ENCODE data around the gene PRSS2. TPM values are rescaled to one million over a fixed set of nuclear protein-coding genes. Genes with fewer than 3 reads are reported as not detected.
A peak's percentile ranks its signal among the peaks of the same experiment; 100 is the strongest.
"Not testable (repeated sequence)": the region's sequence is repeated elsewhere in the genome, so short reads cannot be mapped to it uniquely, and the experiment has no call there.

PRSS2 gene
- total RNA-seq, 1 experiment from 2014 or later = not detected

DNA sequence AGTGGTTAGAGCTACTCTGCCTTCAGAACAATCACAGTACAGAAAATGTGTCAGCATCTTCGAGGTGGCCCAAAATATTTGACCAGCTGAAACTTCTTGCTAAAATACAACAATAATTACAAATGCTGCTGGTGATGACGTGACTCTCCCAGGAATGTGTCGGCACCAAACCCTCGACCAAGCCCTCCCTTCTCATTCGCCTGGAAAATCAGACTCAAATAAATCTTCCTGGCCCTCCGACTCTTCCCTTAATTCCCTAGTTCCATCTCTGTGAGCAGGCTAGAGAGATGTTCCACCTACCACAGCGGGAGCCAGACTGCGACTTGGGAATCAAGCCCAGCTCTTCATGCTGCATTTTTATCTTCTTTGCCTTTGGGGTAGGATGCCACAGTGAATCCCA is 4.1 kb downstream of the PRSS2 start:
- Mint-ChIP-seq H3K36me3 (ENCODE audit: insufficient read depth, unreplicated experiment) (no peaks in the 10 kb centered on the region), H3K27ac (ENCODE audit: low read depth, unreplicated experiment) (no peak overlapping the region), H3K4me3 (ENCODE audit: unreplicated experiment) (no peak overlapping the region), H3K4me1 (ENCODE audit: insufficient read depth, unreplicated experiment) (peaks cover 13% of the 10 kb centered on the region), H3K9me3 (ENCODE audit: unreplicated experiment) (peaks cover 7% of the 10 kb centered on the region), H3K27me3 (ENCODE audit: insufficient read depth, unreplicated experiment) (peaks cover 30% of the 10 kb centered on the region)
- no TSS peak for BruUV-seq (replicated peaks)
- TF ChIP-seq, protein P1, sequence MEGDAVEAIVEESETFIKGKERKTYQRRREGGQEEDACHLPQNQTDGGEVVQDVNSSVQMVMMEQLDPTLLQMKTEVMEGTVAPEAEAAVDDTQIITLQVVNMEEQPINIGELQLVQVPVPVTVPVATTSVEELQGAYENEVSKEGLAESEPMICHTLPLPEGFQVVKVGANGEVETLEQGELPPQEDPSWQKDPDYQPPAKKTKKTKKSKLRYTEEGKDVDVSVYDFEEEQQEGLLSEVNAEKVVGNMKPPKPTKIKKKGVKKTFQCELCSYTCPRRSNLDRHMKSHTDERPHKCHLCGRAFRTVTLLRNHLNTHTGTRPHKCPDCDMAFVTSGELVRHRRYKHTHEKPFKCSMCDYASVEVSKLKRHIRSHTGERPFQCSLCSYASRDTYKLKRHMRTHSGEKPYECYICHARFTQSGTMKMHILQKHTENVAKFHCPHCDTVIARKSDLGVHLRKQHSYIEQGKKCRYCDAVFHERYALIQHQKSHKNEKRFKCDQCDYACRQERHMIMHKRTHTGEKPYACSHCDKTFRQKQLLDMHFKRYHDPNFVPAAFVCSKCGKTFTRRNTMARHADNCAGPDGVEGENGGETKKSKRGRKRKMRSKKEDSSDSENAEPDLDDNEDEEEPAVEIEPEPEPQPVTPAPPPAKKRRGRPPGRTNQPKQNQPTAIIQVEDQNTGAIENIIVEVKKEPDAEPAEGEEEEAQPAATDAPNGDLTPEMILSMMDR (IDR thresholded peaks at IDR 0.05; ENCODE audit: unreplicated experiment) = no peak
- ChIA-PET CTCF (interaction anchor here (0.6 to 2.3 kb wide), 10 partner anchors 8 to 292 kb away, joined by 3 to 17 read pairs (median 4); no protein-coding TSS in a partner anchor), POLR2A (no interaction called here)
- DNase-seq (ENCODE audit: unreplicated experiment) = no peak
- intact Hi-C loops (cut with micrococcal nuclease) = no loop called here

DNA sequence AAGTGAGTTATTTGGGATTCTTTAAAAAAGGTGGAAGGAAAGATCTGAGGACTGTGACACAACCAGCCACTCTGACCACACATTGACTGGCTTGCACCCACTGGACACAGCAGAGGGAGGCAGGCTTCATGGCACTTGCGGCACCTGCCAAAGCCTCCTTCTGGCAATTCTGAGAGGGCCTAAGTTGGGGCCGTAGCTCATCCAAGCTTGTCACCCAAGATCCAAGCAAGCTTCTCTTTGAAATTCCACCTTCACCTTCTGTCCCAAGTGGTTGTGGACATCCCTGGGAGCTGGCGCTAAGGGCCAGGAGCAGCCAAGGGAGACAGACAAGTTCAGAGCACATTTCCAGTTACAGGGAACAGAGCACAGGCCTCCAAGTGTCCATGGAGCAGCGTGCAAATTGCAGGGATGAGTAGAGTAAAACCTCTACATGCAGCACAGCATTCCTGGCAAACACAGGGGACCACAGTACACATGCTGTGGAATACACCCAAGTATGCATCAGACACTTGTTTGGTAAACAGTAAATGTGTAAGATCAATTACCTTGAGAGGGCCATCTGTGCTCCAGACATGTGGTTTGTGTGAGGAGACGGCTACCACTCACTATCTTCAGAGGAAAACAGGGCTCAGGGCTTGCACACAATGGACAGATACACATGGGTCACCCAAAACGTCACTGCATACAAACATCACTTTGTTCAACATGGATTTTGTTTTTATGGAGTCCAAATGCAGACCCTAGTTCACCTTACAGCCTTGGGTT is 4.8 kb downstream of the PRSS2 start:
- H3K9me3 Mint-ChIP-seq (ENCODE audit: unreplicated experiment); H3K4me3 Mint-ChIP-seq (ENCODE audit: unreplicated experiment); intact Hi-C loops (cut with micrococcal nuclease); BruUV-seq (replicated peaks); DNase-seq (ENCODE audit: unreplicated experiment); H3K27ac Mint-ChIP-seq (ENCODE audit: low read depth, unreplicated experiment); POLR2A ChIA-PET; H3K36me3 Mint-ChIP-seq (ENCODE audit: insufficient read depth, unreplicated experiment): not testable (repeated sequence)
- CTCF ChIA-PET = interaction anchor here (0.9 to 2.3 kb wide), 5 partner anchors 7 to 260 kb away, joined by 4 to 17 read pairs (median 12); no protein-coding TSS in a partner anchor
- peaks cover 13% of the 10 kb centered on the region for H3K4me1 Mint-ChIP-seq (ENCODE audit: insufficient read depth, unreplicated experiment)
- H3K27me3 Mint-ChIP-seq (ENCODE audit: insufficient read depth, unreplicated experiment) = peaks cover 23% of the 10 kb centered on the region

DNA sequence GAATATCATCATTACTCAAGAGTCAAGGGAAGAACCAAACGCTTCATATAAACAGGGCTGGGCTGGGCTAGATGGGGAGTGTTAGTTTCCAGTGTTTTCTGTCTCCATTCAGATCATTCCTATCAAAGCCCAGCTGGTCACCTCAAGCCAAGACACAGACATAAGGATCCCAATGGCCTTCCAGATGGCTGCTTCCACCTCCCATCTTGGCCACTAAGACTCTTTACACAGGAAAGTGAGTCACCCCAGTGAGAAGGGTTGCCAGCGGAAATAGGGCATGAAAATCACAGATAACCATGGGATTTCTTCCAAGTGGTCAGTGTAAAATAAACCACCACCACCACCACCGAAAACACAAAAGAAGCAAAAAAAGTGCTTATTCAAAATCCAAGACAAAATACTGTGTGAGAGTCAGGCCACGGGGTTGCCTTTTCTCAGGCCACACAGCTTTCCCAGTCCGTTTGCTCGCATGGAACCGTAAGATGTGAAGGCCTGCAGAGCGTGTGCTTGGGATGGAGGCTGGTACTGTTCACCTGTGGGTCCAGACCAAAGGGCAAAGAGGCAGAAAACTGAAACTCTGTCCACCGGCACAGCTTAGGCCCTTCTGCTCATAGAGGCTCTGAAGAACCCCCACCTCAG is 5.6 kb downstream of the PRSS2 start:
- Mint-ChIP-seq H3K36me3 (ENCODE audit: insufficient read depth, unreplicated experiment) (no peaks in the 10 kb centered on the region), H3K4me3 (ENCODE audit: unreplicated experiment) (no peak overlapping the region), H3K27ac (ENCODE audit: low read depth, unreplicated experiment) (no peak overlapping the region), H3K4me1 (ENCODE audit: insufficient read depth, unreplicated experiment) (peaks cover 13% of the 10 kb centered on the region), H3K9me3 (ENCODE audit: unreplicated experiment) (peaks cover 7% of the 10 kb centered on the region), H3K27me3 (ENCODE audit: insufficient read depth, unreplicated experiment) (peaks cover 15% of the 10 kb centered on the region)
- intact Hi-C loops (cut with micrococcal nuclease) = no loop called here
- BruUV-seq (replicated peaks) = no TSS peak
- ChIA-PET CTCF (interaction anchor here (0.6 to 1.8 kb wide), 6 partner anchors 11 to 293 kb away, joined by 3 to 9 read pairs (median 3); no protein-coding TSS in a partner anchor), POLR2A (no interaction called here)
- TF ChIP-seq, protein P1 (IDR thresholded peaks at IDR 0.05; ENCODE audit: unreplicated experiment) = no peak
- DNase-seq (ENCODE audit: unreplicated experiment) = peak; percentile 65

DNA sequence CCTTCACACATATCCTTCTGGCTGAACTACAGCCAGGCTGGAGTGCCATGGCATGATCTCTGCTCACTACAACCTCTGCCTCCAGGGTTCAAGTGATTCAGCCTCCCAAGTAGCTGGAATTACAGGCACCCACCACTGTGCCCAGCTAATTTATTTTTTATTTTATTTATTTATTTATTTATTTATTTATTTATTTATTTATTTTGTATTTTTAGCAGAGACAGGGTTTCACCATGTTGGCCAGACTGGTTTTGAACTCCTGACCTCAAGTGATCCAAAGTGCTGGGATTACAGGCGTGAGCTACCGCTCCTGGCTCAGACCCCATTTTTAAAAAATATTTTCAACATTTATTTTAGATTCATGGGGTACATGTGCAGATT is 6.1 kb downstream of the PRSS2 start:
- DNase-seq (ENCODE audit: unreplicated experiment); BruUV-seq (replicated peaks); H3K4me3 Mint-ChIP-seq (ENCODE audit: unreplicated experiment); H3K9me3 Mint-ChIP-seq (ENCODE audit: unreplicated experiment); POLR2A ChIA-PET; intact Hi-C loops (cut with micrococcal nuclease); H3K36me3 Mint-ChIP-seq (ENCODE audit: insufficient read depth, unreplicated experiment); H3K27ac Mint-ChIP-seq (ENCODE audit: low read depth, unreplicated experiment): not testable (repeated sequence)
- CTCF ChIA-PET = interaction anchor here (0.6 to 1.8 kb wide), 7 partner anchors 11 to 294 kb away, joined by 3 to 9 read pairs (median 3); no protein-coding TSS in a partner anchor
- peaks cover 13% of the 10 kb centered on the region for H3K27me3 Mint-ChIP-seq (ENCODE audit: insufficient read depth, unreplicated experiment)
- H3K4me1 Mint-ChIP-seq (ENCODE audit: insufficient read depth, unreplicated experiment) = peaks cover 13% of the 10 kb centered on the region

DNA sequence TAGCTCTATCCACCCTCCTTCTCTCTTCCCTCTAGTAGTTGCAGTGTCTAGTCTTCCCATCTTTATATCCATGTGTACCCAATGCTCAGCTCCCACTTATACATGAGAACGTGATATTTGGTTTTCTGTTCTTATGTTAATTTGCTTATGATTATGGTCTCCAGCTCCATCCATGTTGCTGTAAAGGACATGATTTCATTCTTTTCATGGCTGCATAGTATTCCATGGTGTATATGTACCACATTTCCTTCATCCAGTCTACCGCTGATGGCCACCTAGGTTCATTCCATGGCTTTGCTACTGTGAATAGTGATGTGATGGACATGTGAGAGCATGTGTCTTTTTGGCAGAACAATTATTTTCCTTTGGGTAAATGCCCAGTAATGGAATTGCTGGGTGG is 6.5 kb downstream of the PRSS2 start:
- ChIA-PET POLR2A (no interaction called here), CTCF (interaction anchor here (0.6 to 1.8 kb wide), 8 partner anchors 12 to 294 kb away, joined by 3 to 9 read pairs (median 3); no protein-coding TSS in a partner anchor)
- Mint-ChIP-seq H3K36me3 (ENCODE audit: insufficient read depth, unreplicated experiment) (no peaks in the 10 kb centered on the region), H3K4me3 (ENCODE audit: unreplicated experiment) (no peak overlapping the region), H3K27ac (ENCODE audit: low read depth, unreplicated experiment) (no peak overlapping the region), H3K9me3 (ENCODE audit: unreplicated experiment) (peaks cover 7% of the 10 kb centered on the region), H3K4me1 (ENCODE audit: insufficient read depth, unreplicated experiment) (peaks cover 13% of the 10 kb centered on the region), H3K27me3 (ENCODE audit: insufficient read depth, unreplicated experiment) (peaks cover 13% of the 10 kb centered on the region)
- TF ChIP-seq, protein P1 (IDR thresholded peaks at IDR 0.05; ENCODE audit: unreplicated experiment) = no peak
- intact Hi-C loops (cut with micrococcal nuclease) = no loop called here
- no TSS peak for BruUV-seq (replicated peaks)
- no peak for DNase-seq (ENCODE audit: unreplicated experiment)

Data from MCF 10A (cell line).